ENCODE measurements around the gene RAMP3.
"Not testable (repeated sequence)": the region's sequence is repeated elsewhere in the genome, so short reads cannot be mapped to it uniquely, and the experiment has no call there.

The RAMP3 gene

GRCh38 chr7:45202625-45203024, 45.0 kb downstream of the RAMP3 start:
- Histone ChIP-seq H3K4me2 (ENCODE audit: low read length) (no peak overlapping the region), H4K5ac (ENCODE audit: low read length) (no peak overlapping the region), H2AK5ac (ENCODE audit: low read length) (no peak overlapping the region), H3K4me1 (ENCODE audit: control insufficient read depth, low read depth, low read length) (no peaks in the 10 kb centered on the region), H3K79me1 (ENCODE audit: low read length) (no peaks in the 10 kb centered on the region), H2BK15ac (replicated peaks; ENCODE audit: low read depth) (no peak overlapping the region), H3K18ac (ENCODE audit: low read length) (no peak overlapping the region), H3K79me2 (ENCODE audit: control insufficient read depth, insufficient read depth, low read length) (no peaks in the 10 kb centered on the region), H2BK120ac (ENCODE audit: low read depth, low read length) (no peak overlapping the region), H2BK5ac (ENCODE audit: low read length) (no peak overlapping the region), H3K27ac (ENCODE audit: low read depth, low read length) (no peak overlapping the region), H3K4me3 (ENCODE audit: low read length) (no peak overlapping the region), H3K36me3 (ENCODE audit: control insufficient read depth, insufficient read depth, low read length) (no peaks in the 10 kb centered on the region), H3K27me3 (ENCODE audit: insufficient read depth, low read length, poor library complexity) (no peaks in the 10 kb centered on the region), H3K4ac (ENCODE audit: low read depth, low read length) (no peak overlapping the region), H3K56ac (ENCODE audit: low read length) (no peak overlapping the region), H4K8ac (ENCODE audit: low read depth, low read length) (no peak overlapping the region), H3K9ac (ENCODE audit: low read length) (no peak overlapping the region), H3K23ac (ENCODE audit: low read length) (no peak overlapping the region)
- DNase-seq, result no peak
- WGBS (ENCODE audit: extremely low coverage, insufficient coverage, low lambda C conversion rate), result no CpG with 5 or more reads among the region's 6 CpGs

DNA sequence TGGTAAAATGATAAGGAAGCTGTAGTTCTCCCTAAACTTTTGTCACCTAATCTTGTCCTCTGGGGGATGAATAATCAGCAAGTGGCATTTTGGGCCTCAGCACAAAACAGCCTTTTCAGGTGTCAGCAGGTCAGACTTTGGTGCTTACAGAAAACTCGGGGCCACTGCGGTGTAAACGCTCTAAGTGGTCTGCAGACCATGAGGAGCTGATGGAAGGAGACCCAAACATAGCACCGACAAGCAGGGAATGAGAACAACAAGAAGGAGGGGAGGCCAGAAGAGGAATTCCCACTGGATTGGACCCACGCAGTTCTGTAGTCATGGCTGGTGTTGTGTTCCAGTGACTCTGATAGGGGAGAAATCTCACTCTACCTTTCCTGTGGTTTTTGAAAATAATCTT, 45.4 kb downstream of the RAMP3 start:
- H3K4ac ChIP-seq (ENCODE audit: low read depth, low read length), result no peak overlapping the region
- H3K56ac ChIP-seq (ENCODE audit: low read length), result no peak overlapping the region
- H3K4me1 ChIP-seq (ENCODE audit: control insufficient read depth, low read depth, low read length), result no peaks in the 10 kb centered on the region
- DNase-seq, result no peak
- no peak overlapping the region for H2AK5ac ChIP-seq (ENCODE audit: low read length)
- no CpG with 5 or more reads among the region's 5 CpGs for WGBS (ENCODE audit: extremely low coverage, insufficient coverage, low lambda C conversion rate)
- no peak overlapping the region for H4K5ac ChIP-seq (ENCODE audit: low read length)
- no peak overlapping the region for H2BK120ac ChIP-seq (ENCODE audit: low read depth, low read length)
- H3K18ac ChIP-seq (ENCODE audit: low read length), result no peak overlapping the region
- no peak overlapping the region for H3K4me3 ChIP-seq (ENCODE audit: low read length)
- H2BK15ac ChIP-seq (replicated peaks; ENCODE audit: low read depth), result no peak overlapping the region
- H3K23ac ChIP-seq (ENCODE audit: low read length), result no peak overlapping the region
- no peak overlapping the region for H3K4me2 ChIP-seq (ENCODE audit: low read length)
- H3K79me1 ChIP-seq (ENCODE audit: low read length), result no peaks in the 10 kb centered on the region
- no peaks in the 10 kb centered on the region for H3K36me3 ChIP-seq (ENCODE audit: control insufficient read depth, insufficient read depth, low read length)
- H2BK5ac ChIP-seq (ENCODE audit: low read length), result no peak overlapping the region
- H3K27me3 ChIP-seq (ENCODE audit: insufficient read depth, low read length, poor library complexity), result no peaks in the 10 kb centered on the region
- H4K8ac ChIP-seq (ENCODE audit: low read depth, low read length), result no peak overlapping the region
- H3K27ac ChIP-seq (ENCODE audit: low read depth, low read length), result no peak overlapping the region
- no peak overlapping the region for H3K9ac ChIP-seq (ENCODE audit: low read length)
- no peaks in the 10 kb centered on the region for H3K79me2 ChIP-seq (ENCODE audit: control insufficient read depth, insufficient read depth, low read length)

DNA sequence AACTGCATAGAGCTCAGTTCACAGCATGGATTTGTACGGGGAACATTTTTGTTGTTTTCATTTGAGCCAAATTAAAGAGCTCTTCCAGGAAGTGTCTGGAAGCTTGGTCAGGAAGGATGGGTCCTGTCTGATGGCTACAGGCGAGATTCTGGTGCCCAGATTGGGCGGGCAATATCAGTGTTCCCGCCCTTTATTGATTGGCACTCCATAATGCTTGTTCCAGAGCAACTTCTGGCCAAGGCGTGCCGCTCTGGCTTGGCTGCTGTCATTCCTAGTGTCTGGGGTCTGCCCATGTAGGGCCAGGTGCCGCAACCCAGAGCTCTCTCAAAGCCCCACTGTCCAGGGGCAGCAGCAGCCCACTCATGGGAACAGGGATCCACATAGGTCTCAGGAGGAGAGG, 45.9 kb downstream of the RAMP3 start:
- Histone ChIP-seq H3K4ac (ENCODE audit: low read depth, low read length) (no peak overlapping the region), H3K18ac (ENCODE audit: low read length) (no peak overlapping the region), H3K4me1 (ENCODE audit: control insufficient read depth, low read depth, low read length) (no peaks in the 10 kb centered on the region), H2BK5ac (ENCODE audit: low read length) (no peak overlapping the region), H3K36me3 (ENCODE audit: control insufficient read depth, insufficient read depth, low read length) (no peaks in the 10 kb centered on the region), H3K9ac (ENCODE audit: low read length) (no peak overlapping the region), H2AK5ac (ENCODE audit: low read length) (no peak overlapping the region), H2BK15ac (replicated peaks; ENCODE audit: low read depth) (no peak overlapping the region), H3K79me2 (ENCODE audit: control insufficient read depth, insufficient read depth, low read length) (no peaks in the 10 kb centered on the region), H4K8ac (ENCODE audit: low read depth, low read length) (no peak overlapping the region), H3K27ac (ENCODE audit: low read depth, low read length) (no peak overlapping the region), H2BK120ac (ENCODE audit: low read depth, low read length) (no peak overlapping the region), H3K79me1 (ENCODE audit: low read length) (no peaks in the 10 kb centered on the region), H3K27me3 (ENCODE audit: insufficient read depth, low read length, poor library complexity) (no peaks in the 10 kb centered on the region), H3K4me2 (ENCODE audit: low read length) (no peak overlapping the region), H3K23ac (ENCODE audit: low read length) (no peak overlapping the region), H4K5ac (ENCODE audit: low read length) (no peak overlapping the region), H3K4me3 (ENCODE audit: low read length) (no peak overlapping the region), H3K56ac (ENCODE audit: low read length) (no peak overlapping the region)
- no CpG with 5 or more reads among the region's 7 CpGs for WGBS (ENCODE audit: extremely low coverage, insufficient coverage, low lambda C conversion rate)
- no peak for DNase-seq

DNA sequence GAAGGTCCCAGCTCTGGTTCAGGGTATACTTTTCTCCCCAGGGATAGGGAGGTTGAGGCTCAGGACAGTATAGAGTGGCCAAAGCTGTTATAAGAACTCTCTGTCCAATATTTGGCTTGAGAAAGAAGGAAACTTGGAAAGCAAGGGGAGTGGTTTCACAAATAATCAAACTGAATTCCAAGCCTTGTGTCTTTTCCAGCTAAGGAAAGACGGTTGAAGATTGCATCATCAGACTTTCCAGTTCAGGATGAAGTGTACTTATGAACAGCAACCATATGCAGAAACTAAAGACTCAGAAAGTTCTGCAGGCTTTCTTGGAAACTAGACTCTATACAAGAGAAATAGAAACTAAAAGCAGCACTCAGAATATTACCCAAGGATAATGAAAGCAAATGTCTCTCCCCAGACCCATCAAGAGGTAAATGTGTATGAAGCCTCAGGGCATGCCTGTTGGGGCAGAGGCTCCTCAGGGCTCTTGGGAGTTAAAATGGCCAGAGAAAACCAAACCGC, 46.4 kb downstream of the RAMP3 start:
- Histone ChIP-seq H3K18ac (ENCODE audit: low read length) (no peak overlapping the region), H3K36me3 (ENCODE audit: control insufficient read depth, insufficient read depth, low read length) (no peaks in the 10 kb centered on the region), H3K4me2 (ENCODE audit: low read length) (no peak overlapping the region), H2BK15ac (replicated peaks; ENCODE audit: low read depth) (no peak overlapping the region), H3K27me3 (ENCODE audit: insufficient read depth, low read length, poor library complexity) (no peaks in the 10 kb centered on the region), H3K23ac (ENCODE audit: low read length) (no peak overlapping the region), H3K4me3 (ENCODE audit: low read length) (no peak overlapping the region), H2AK5ac (ENCODE audit: low read length) (no peak overlapping the region), H3K9ac (ENCODE audit: low read length) (no peak overlapping the region), H4K5ac (ENCODE audit: low read length) (peak overlapping the region; percentile 23), H3K27ac (ENCODE audit: low read depth, low read length) (no peak overlapping the region), H2BK120ac (ENCODE audit: low read depth, low read length) (no peak overlapping the region), H3K56ac (ENCODE audit: low read length) (no peak overlapping the region), H3K79me2 (ENCODE audit: control insufficient read depth, insufficient read depth, low read length) (no peaks in the 10 kb centered on the region), H3K4ac (ENCODE audit: low read depth, low read length) (no peak overlapping the region), H3K4me1 (ENCODE audit: control insufficient read depth, low read depth, low read length) (no peaks in the 10 kb centered on the region), H3K79me1 (ENCODE audit: low read length) (no peaks in the 10 kb centered on the region), H2BK5ac (ENCODE audit: low read length) (no peak overlapping the region), H4K8ac (ENCODE audit: low read depth, low read length) (no peak overlapping the region)
- DNase-seq, result no peak
- no CpG with 5 or more reads among the region's 2 CpGs for WGBS (ENCODE audit: extremely low coverage, insufficient coverage, low lambda C conversion rate)

GRCh38 chr7:45206266-45206665, 48.7 kb downstream of the RAMP3 start:
- not testable (repeated sequence) for H3K9ac ChIP-seq (ENCODE audit: low read length); H3K27me3 ChIP-seq (ENCODE audit: insufficient read depth, low read length, poor library complexity); H3K4me2 ChIP-seq (ENCODE audit: low read length); H2BK15ac ChIP-seq (replicated peaks; ENCODE audit: low read depth); H4K5ac ChIP-seq (ENCODE audit: low read length); H2BK120ac ChIP-seq (ENCODE audit: low read depth, low read length); H3K56ac ChIP-seq (ENCODE audit: low read length); H3K79me1 ChIP-seq (ENCODE audit: low read length); H4K8ac ChIP-seq (ENCODE audit: low read depth, low read length); H3K18ac ChIP-seq (ENCODE audit: low read length); H3K4me1 ChIP-seq (ENCODE audit: control insufficient read depth, low read depth, low read length); H3K36me3 ChIP-seq (ENCODE audit: control insufficient read depth, insufficient read depth, low read length); DNase-seq; H3K27ac ChIP-seq (ENCODE audit: low read depth, low read length); H3K4me3 ChIP-seq (ENCODE audit: low read length); H3K4ac ChIP-seq (ENCODE audit: low read depth, low read length); H3K79me2 ChIP-seq (ENCODE audit: control insufficient read depth, insufficient read depth, low read length); H3K23ac ChIP-seq (ENCODE audit: low read length); H2BK5ac ChIP-seq (ENCODE audit: low read length); H2AK5ac ChIP-seq (ENCODE audit: low read length)
- no CpG with 5 or more reads among the region's 5 CpGs for WGBS (ENCODE audit: extremely low coverage, insufficient coverage, low lambda C conversion rate)

- H3K18ac ChIP-seq (ENCODE audit: low read length); H3K9ac ChIP-seq (ENCODE audit: low read length); H3K27me3 ChIP-seq (ENCODE audit: insufficient read depth, low read length, poor library complexity); H2BK15ac ChIP-seq (replicated peaks; ENCODE audit: low read depth); H3K56ac ChIP-seq (ENCODE audit: low read length); H3K27ac ChIP-seq (ENCODE audit: low read depth, low read length); DNase-seq; H4K8ac ChIP-seq (ENCODE audit: low read depth, low read length); H3K4me3 ChIP-seq (ENCODE audit: low read length); H2AK5ac ChIP-seq (ENCODE audit: low read length); H3K4ac ChIP-seq (ENCODE audit: low read depth, low read length); H4K5ac ChIP-seq (ENCODE audit: low read length); H2BK120ac ChIP-seq (ENCODE audit: low read depth, low read length); H3K4me2 ChIP-seq (ENCODE audit: low read length); H3K23ac ChIP-seq (ENCODE audit: low read length); H3K79me1 ChIP-seq (ENCODE audit: low read length); H3K79me2 ChIP-seq (ENCODE audit: control insufficient read depth, insufficient read depth, low read length); H3K36me3 ChIP-seq (ENCODE audit: control insufficient read depth, insufficient read depth, low read length); H3K4me1 ChIP-seq (ENCODE audit: control insufficient read depth, low read depth, low read length); H2BK5ac ChIP-seq (ENCODE audit: low read length): not testable (repeated sequence)
- WGBS (ENCODE audit: extremely low coverage, insufficient coverage, low lambda C conversion rate), result no CpG with 5 or more reads among the region's 3 CpGs
Measured at GRCh38 chr7:45209909-45210308, 52.3 kb downstream of the RAMP3 start.

All from mesendoderm (in vitro differentiated cells).